ENCODE measurements around the gene TMEM242. TPM values are rescaled to one million over a fixed set of nuclear protein-coding genes. Genes with fewer than 3 reads are reported as not detected.

The TMEM242 gene
- total and polyA plus RNA-seq, 2 of the 13 experiments (the other 11 are each of a cell fraction or from before 2014, with no cell fraction given): 5.6 to 11.1 TPM

DNA sequence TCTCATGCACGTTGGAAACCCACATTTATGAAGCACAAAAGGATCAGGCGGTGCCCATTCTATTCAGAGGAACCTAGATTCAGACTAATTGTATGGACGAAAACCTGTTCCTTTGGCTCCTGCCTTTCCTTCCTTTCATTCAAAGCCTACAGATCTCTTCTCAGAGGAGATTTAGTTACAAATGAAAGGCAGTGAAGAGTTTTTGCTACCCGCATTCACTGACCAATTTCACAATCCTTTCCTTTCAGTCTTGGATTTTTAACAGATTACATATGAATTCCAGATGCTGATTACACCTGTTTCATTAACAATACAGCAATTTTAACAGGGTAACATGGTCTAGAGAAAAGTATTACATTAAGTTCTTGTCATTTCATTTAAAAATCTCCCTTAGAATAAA is 32.0 kb downstream of the TMEM242 start (continued):
- TF ChIP-seq, protein P1, sequence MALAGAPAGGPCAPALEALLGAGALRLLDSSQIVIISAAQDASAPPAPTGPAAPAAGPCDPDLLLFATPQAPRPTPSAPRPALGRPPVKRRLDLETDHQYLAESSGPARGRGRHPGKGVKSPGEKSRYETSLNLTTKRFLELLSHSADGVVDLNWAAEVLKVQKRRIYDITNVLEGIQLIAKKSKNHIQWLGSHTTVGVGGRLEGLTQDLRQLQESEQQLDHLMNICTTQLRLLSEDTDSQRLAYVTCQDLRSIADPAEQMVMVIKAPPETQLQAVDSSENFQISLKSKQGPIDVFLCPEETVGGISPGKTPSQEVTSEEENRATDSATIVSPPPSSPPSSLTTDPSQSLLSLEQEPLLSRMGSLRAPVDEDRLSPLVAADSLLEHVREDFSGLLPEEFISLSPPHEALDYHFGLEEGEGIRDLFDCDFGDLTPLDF (CRISPR knock-in tag; IDR thresholded peaks at IDR 0.05): no peak
- TF ChIP-seq ZBTB20 (CRISPR knock-in tag; IDR thresholded peaks at IDR 0.05; ENCODE audit: borderline replicate concordance, low read depth): no peak
- no peak for TF ChIP-seq TSC22D2 (CRISPR knock-in tag; IDR thresholded peaks at IDR 0.05; ENCODE audit: borderline replicate concordance)
- TF ChIP-seq, protein P2, sequence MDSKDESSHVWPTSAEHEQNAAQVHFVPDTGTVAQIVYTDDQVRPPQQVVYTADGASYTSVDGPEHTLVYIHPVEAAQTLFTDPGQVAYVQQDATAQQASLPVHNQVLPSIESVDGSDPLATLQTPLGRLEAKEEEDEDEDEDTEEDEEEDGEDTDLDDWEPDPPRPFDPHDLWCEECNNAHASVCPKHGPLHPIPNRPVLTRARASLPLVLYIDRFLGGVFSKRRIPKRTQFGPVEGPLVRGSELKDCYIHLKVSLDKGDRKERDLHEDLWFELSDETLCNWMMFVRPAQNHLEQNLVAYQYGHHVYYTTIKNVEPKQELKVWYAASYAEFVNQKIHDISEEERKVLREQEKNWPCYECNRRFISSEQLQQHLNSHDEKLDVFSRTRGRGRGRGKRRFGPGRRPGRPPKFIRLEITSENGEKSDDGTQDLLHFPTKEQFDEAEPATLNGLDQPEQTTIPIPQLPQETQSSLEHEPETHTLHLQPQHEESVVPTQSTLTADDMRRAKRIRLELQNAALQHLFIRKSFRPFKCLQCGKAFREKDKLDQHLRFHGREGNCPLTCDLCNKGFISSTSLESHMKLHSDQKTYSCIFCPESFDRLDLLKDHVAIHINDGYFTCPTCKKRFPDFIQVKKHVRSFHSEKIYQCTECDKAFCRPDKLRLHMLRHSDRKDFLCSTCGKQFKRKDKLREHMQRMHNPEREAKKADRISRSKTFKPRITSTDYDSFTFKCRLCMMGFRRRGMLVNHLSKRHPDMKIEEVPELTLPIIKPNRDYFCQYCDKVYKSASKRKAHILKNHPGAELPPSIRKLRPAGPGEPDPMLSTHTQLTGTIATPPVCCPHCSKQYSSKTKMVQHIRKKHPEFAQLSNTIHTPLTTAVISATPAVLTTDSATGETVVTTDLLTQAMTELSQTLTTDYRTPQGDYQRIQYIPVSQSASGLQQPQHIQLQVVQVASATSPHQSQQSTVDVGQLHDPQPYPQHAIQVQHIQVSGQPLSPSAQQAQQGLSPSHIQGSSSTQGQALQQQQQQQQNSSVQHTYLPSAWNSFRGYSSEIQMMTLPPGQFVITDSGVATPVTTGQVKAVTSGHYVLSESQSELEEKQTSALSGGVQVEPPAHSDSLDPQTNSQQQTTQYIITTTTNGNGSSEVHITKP (CRISPR knock-in tag; IDR thresholded peaks at IDR 0.05; ENCODE audit: low read depth): no peak
- TF ChIP-seq JUND (CRISPR knock-in tag; IDR thresholded peaks at IDR 0.05): no peak

DNA sequence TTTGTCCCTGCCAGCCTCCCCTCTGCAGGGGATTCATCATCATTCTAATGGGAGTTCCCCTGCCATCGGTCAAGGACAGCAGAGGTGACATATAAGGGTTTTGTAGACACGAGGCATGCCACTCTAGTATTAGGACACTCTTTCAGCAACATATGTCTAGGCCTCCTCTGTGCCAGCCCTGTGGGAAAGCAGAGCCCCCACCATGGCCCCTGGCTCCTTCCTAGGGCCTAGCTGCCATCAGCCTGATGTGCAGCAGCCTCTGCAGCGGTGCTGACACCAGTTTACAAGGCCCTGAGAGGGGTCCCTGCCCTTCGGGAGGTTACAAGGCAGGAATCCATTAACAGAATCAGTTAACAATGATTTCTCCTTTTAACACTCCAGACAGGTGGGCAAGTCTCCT is 32.5 kb downstream of the TMEM242 start:
- Histone ChIP-seq H3K9ac (ENCODE audit: insufficient read depth, low read depth, low read length) (no peak overlapping the region), H2AFZ (ENCODE audit: low read length) (no peak overlapping the region), H3K4me3 (replicated peaks in 1 of 3; ENCODE audit: insufficient read depth in 1 of 3, low read depth in 2 of 3, low read length in 3 of 3) (no peak overlapping the region), H3K27me3 (ENCODE audit: control insufficient read depth in 1 of 2, insufficient read depth in 2 of 2, low read length in 2 of 2) (no peaks in the 10 kb centered on the region), H3K9me3 (ENCODE audit: low read length) (no peaks in the 10 kb centered on the region), H3K4me2 (ENCODE audit: low read depth, low read length) (no peak overlapping the region), H3K4me1 (ENCODE audit: insufficient read depth, low read length) (no peaks in the 10 kb centered on the region), H3K36me3 (replicated peaks in 1 of 2; ENCODE audit: control insufficient read depth in 1 of 2, insufficient read depth in 2 of 2, low read length in 2 of 2) (peaks cover 13 to 31% of the 10 kb centered on the region in 2 experiments), H3K79me2 (ENCODE audit: insufficient read depth, low read length) (no peaks in the 10 kb centered on the region), H4K20me1 (ENCODE audit: insufficient read depth, low read length) (no peaks in the 10 kb centered on the region), H3K27ac (ENCODE audit: extremely low read length, insufficient read depth, low read length) (no peak overlapping the region)
- in situ Hi-C loops (cut with HindIII; ENCODE audit: extremely low pct_ligation_motif_present, low pct_unique_long_range_greater_than_20kb): no loop called here
- BruUV-seq (replicated peaks): no TSS peak
- TF ChIP-seq MEF2D (CRISPR knock-in tag; IDR thresholded peaks at IDR 0.05) (no peak), IRF2 (CRISPR knock-in tag; IDR thresholded peaks at IDR 0.05) (no peak)
- intact Hi-C loops (cut with micrococcal nuclease; ENCODE audit: unreplicated experiment): no loop called here
- POLR2A ChIA-PET: no interaction called here
- 98% methylated on average over 4 of the region's 4 CpGs for WGBS (ENCODE audit: low lambda C conversion rate)
- ATAC-seq (no peak), FAIRE-seq (no peak), DNase-seq (ENCODE audit: low spot score) (no peak)
- CTCF ChIA-PET (ENCODE audit: low intra/inter-chr PET ratio, low total read pairs): no interaction called here
